K562 (cell line): ENCODE results near the gene NCAPG2. TPM values are rescaled to one million over a fixed set of nuclear protein-coding genes. Genes with fewer than 3 reads are reported as not detected.

Source experiments
- ATAC-seq: fragments of 200-7000 bp; cut with Tn5 transposase; 3 replicates; pipeline ENCODE4 v1.9.1; 2020; ENCODE audit warnings: moderate library complexity
- BruUV-seq: library from RNA; stranded (reverse); fragments of 400-500 nt; replicated peaks from 2 replicates; lab custom pipeline; 2021; lab: Mats Ljungman, UMichigan
- CTCF ChIA-PET: fragments of 300-600 bp; formaldehyde crosslinking; extraction: SDS; loops from one replicate; lab custom pipeline; 2021; ENCODE audit warnings: low intra/inter-chr PET ratio; lab: Yijun Ruan, JAX
- POLR2A ChIA-PET: fragments of 300-600, 350-650 bp; sonication (Branson Sonifier 250); formaldehyde crosslinking; extraction: SDS; loops from one replicate; lab custom pipeline; 2021; ENCODE audit warnings: antibody characterized with exemption, inconsistent platforms; lab: Yijun Ruan, JAX
- DNase-seq, 4 experiments: peaks; one replicate each; pipeline versions ENCODE4 v3.0.0 to v3.0.0-alpha.2; 2011 to 2018; ENCODE audit warnings: low spot score in 3 of 4, mixed read lengths in 3 of 4; ENCODE audit errors: extremely low read depth in 1 of 4
- FAIRE-seq: peaks from 2 replicates; lab custom pipeline; 2011; peaks lifted over from hg19 to GRCh38; lab: Jason Lieb, UNC
- H2AFZ ChIP-seq: 2 replicates; pipeline ENCODE4 v1.6.0; 2011; ENCODE audit warnings: low read depth, low read length, control low read depth, inconsistent platforms
- H3K27ac ChIP-seq: fragments of 200-600 bp; 3 replicates; pipeline ENCODE4 v1.8.0; 2011; ENCODE audit warnings: low read depth, mild to moderate bottlenecking, control low read depth, inconsistent platforms, low read length, moderate library complexity, mixed read lengths; ENCODE audit errors: extremely low read depth
- H3K27me3 ChIP-seq, 2 experiments: fragments of 300-600 bp in 1 of 2; 2 replicates in 1 of 2; 3 replicates in 1 of 2; pipeline versions ENCODE4 v1.6.0 to v1.8.0; 2011; ENCODE audit warnings: inconsistent platforms in 2 of 2, low read length in 2 of 2, mild to moderate bottlenecking in 1 of 2, mixed read lengths in 1 of 2, moderate library complexity in 1 of 2; ENCODE audit not compliant: control insufficient read depth in 2 of 2, insufficient read depth in 2 of 2
- H3K36me3 ChIP-seq: fragments of 300-600 bp; 3 replicates; pipeline ENCODE4 v1.8.0; 2011; ENCODE audit warnings: mild to moderate bottlenecking, low read length, inconsistent platforms; ENCODE audit not compliant: control insufficient read depth, insufficient read depth
- H3K4me1 ChIP-seq, 2 experiments: fragments of 200-600 bp in 1 of 2; replicated peaks in 1 of 2; 2 replicates in 1 of 2; 3 replicates in 1 of 2; pipeline versions ENCODE4 v1.5.1 to v1.8.0; 2011; ENCODE audit warnings: inconsistent platforms in 2 of 2, low read length in 2 of 2, mild to moderate bottlenecking in 1 of 2, mixed read lengths in 1 of 2, moderate library complexity in 1 of 2; ENCODE audit not compliant: control insufficient read depth in 2 of 2, insufficient read depth in 2 of 2
- H3K4me2 ChIP-seq: 2 replicates; pipeline ENCODE4 v1.6.1; 2011; ENCODE audit warnings: low read length, control low read depth, inconsistent platforms, mixed read lengths; ENCODE audit not compliant: insufficient read depth
- H3K4me3 ChIP-seq: fragments of 200-600 bp; sonication (generic), shearing (Covaris generic); 2 replicates; pipeline ENCODE4 v1.5.1; 2016; ENCODE audit warnings: control low read depth, inconsistent platforms
- H3K79me2 ChIP-seq: fragments of 200-600 bp; 3 replicates; pipeline ENCODE4 v1.8.0; 2011; ENCODE audit warnings: low read length, inconsistent platforms; ENCODE audit not compliant: control insufficient read depth, insufficient read depth
- H3K9ac ChIP-seq, 2 experiments: 2 replicates each; pipeline versions ENCODE4 v1.6.0 to v1.6.1; 2011; ENCODE audit warnings: low read depth in 2 of 2, low read length in 2 of 2, control low read depth in 1 of 2, inconsistent platforms in 1 of 2, mild to moderate bottlenecking in 1 of 2, mixed read lengths in 1 of 2; ENCODE audit not compliant: insufficient read depth in 1 of 2
- H3K9me1 ChIP-seq: one replicate; pipeline ENCODE4 v1.6.0; 2011; ENCODE audit warnings: inconsistent platforms, mild to moderate bottlenecking, low read length, moderate library complexity; ENCODE audit not compliant: control insufficient read depth, insufficient read depth
- H3K9me3 ChIP-seq: replicated peaks from 2 replicates; pipeline ENCODE4 v1.5.1; 2011; ENCODE audit warnings: low read depth, low read length, inconsistent platforms; ENCODE audit not compliant: control insufficient read depth, insufficient read depth
- H4K20me1 ChIP-seq: replicated peaks from 2 replicates; pipeline ENCODE4 v1.6.1; 2011; ENCODE audit warnings: low read length, inconsistent platforms, mixed read lengths; ENCODE audit not compliant: control insufficient read depth, insufficient read depth
- CTCF ChIP-seq, 3 experiments: IDR thresholded peaks in 2 of 3; conservative IDR thresholded peaks in 1 of 3; 2 replicates each; pipeline ENCODE4 v1.5.1; 2011 to 2012; ENCODE audit warnings: low read length in 3 of 3, mild to moderate bottlenecking in 3 of 3, control low read depth in 2 of 3, improper control_type of control experiment in 1 of 3, inconsistent platforms in 1 of 3, low read depth in 1 of 3, mixed read lengths in 1 of 3, moderate library complexity in 1 of 3; ENCODE audit not compliant: insufficient read depth in 2 of 3
- CTCFL ChIP-seq: IDR thresholded peaks from 2 replicates; pipeline ENCODE4 v1.6.1; 2011; ENCODE audit warnings: borderline replicate concordance, low read depth, mild to moderate bottlenecking, moderate library complexity, low read length; ENCODE audit not compliant: insufficient read depth, poor library complexity, severe bottlenecking
- ETV5 ChIP-seq: sonication (generic); formaldehyde crosslinking; IDR thresholded peaks from 2 replicates; pipeline ENCODE4 v1.4.0; 2020; ENCODE audit warnings: low read depth, mild to moderate bottlenecking, missing genetic modification reagents
- EZH2 ChIP-seq: IDR thresholded peaks from 2 replicates; pipeline ENCODE4 v1.6.1; 2012; ENCODE audit warnings: low read depth, mild to moderate bottlenecking, inconsistent platforms, low read length, borderline replicate concordance
- FOXP4 ChIP-seq: sonication (generic); formaldehyde crosslinking; IDR thresholded peaks from 2 replicates; pipeline ENCODE4 v1.8.0; 2022; ENCODE audit warnings: mild to moderate bottlenecking, missing genetic modification reagents, borderline replicate concordance
- MTA1 ChIP-seq: fragments of 450-650 bp; IDR thresholded peaks from 2 replicates; pipeline ENCODE4 v1.6.1; 2017; ENCODE audit warnings: borderline replicate concordance
- STAT5A ChIP-seq: IDR thresholded peaks from 2 replicates; pipeline ENCODE4 v1.6.1; 2012; ENCODE audit warnings: low read length, inconsistent platforms, borderline replicate concordance
- WGBS: fragments of 100-300 bp; shearing (Covaris generic); methylation state at CpG from one replicate; pipeline ENCODE4 v1.1.6; 2016; ENCODE audit warnings: low coverage, mixed read lengths; ENCODE audit not compliant: insufficient coverage; ENCODE audit errors: missing lambda C conversion rate; 5-methylcytosine and 5-hydroxymethylcytosine counted together
- in situ Hi-C: fragments of 300-500 bp; cut with MboI; formaldehyde crosslinking; loops from 4 replicates; pipeline ENCODE4 v1.15.0; 2018; ENCODE audit warnings: inconsistent platforms, mixed read lengths
- intact Hi-C: fragments of 100-400 bp; cut with micrococcal nuclease; formaldehyde crosslinking; loops from 2 replicates; pipeline ENCODE4 v1.14.2; 2022
- polyA plus RNA-seq, 8 experiments: library from polyadenylated mRNA; depleted of rRNA in 4 of 8; stranded (reverse) in 5 of 8; unstranded in 3 of 8; fragments of >200 nt; fragmentation: Nextera tagmentation in 2 of 8; fragmentation: Illumina TruSeq in 1 of 8; extraction: Ambion mirVana in 2 of 8; extraction: Trizol in 1 of 8; gene quantifications; 2 replicates each; pipeline versions ENCODE4 v1.2.1 to v1.2.3, GENCODE V29; 2011 to 2014; ENCODE audit warnings: inconsistent platforms in 1 of 8, missing spikeins in 1 of 8
- total RNA-seq, 7 experiments: library from RNA; depleted of rRNA in 6 of 7; stranded (reverse); fragments of >200 nt in 6 of 7; fragmentation: Illumina TruSeq in 2 of 7; extraction: Trizol in 2 of 7; gene quantifications; 2 replicates each; pipeline versions ENCODE4 v1.2.1 to v1.2.3, GENCODE V29; 2011 to 2021; ENCODE audit warnings: low replicate concordance in 1 of 7
- TF ChIP-seq, protein P1 (sequence below): fragments of 450-650 bp; IDR thresholded peaks from 2 replicates; pipeline ENCODE4 v1.6.1; 2016
- TF ChIP-seq, protein P2 (sequence below): sonication (generic); formaldehyde crosslinking; IDR thresholded peaks from 2 replicates; pipeline ENCODE4 v1.8.0; 2022; ENCODE audit warnings: missing genetic modification reagents, mild to moderate bottlenecking, moderate library complexity, borderline replicate concordance

NCAPG2 gene
- total and polyA plus RNA-seq, 9 of the 15 experiments (the other 6 are each of a cell fraction or from before 2014, with no cell fraction given): 21.5 to 127 (median 86.1) TPM

GRCh38 chr7:158740013-158740656, 35.5 kb upstream of the NCAPG2 start:
- Histone ChIP-seq H3K27me3 (no peaks in the 10 kb centered on the region), H2AFZ (no peak overlapping the region), H3K9me3 (no peaks in the 10 kb centered on the region), H3K4me3 (no peak overlapping the region), H3K79me2 (no peaks in the 10 kb centered on the region), H3K4me2 (0 out of 2 replicates have a peak overlapping the region, but pooled peaks have one; percentile 55), H3K9me1 (no peaks in the 10 kb centered on the region), H3K9ac (peak overlapping the region; percentile 15 to 56; a peak in 3 of 4 replicates), H3K27ac (peak overlapping the region; percentile 71), H3K4me1 (peaks cover 22 to 32% of the 10 kb centered on the region in 2 experiments; a peak in 4 of 5 replicates), H4K20me1 (no peaks in the 10 kb centered on the region), H3K36me3 (peaks cover 91% of the 10 kb centered on the region)
- ChIA-PET POLR2A (interaction anchor here (0.7 to 3.5 kb wide), 9 partner anchors 8 to 128 kb away, joined by 3 to 22 read pairs (median 4); partner anchors contain the start of gene NCAPG2), CTCF (no interaction called here)
- intact Hi-C loops (loop anchor here (2.0 to 5.0 kb wide), 2 partner anchors 38 to 89 kb away; partner anchors contain the start of genes ESYT2 and NCAPG2), in situ Hi-C loops (no loop called here)
- BruUV-seq: no TSS peak
- DNase-seq: peak in 2 of 4 experiments; percentile 48 to 58
- ATAC-seq: peak; percentile 47
- FAIRE-seq: peak; percentile 56
- 36% methylated on average over 15 of the region's 15 CpGs for WGBS
- no peak for TF ChIP-seq STAT5A
- TF ChIP-seq CTCF (IDR thresholded peaks at IDR 0.05 in 2 of 3, conservative IDR thresholded peaks at IDR 0.05 in 1 of 3; ENCODE audit: insufficient read depth in 2 of 3, low read depth in 1 of 3, low read length in 3 of 3): peak in 1 of 3 experiments; percentile 8; a peak in 1 of 6 replicates
- TF ChIP-seq ETV5: peak; percentile 69; the same call in 1 of the 2 replicates
- TF ChIP-seq, protein P1, sequence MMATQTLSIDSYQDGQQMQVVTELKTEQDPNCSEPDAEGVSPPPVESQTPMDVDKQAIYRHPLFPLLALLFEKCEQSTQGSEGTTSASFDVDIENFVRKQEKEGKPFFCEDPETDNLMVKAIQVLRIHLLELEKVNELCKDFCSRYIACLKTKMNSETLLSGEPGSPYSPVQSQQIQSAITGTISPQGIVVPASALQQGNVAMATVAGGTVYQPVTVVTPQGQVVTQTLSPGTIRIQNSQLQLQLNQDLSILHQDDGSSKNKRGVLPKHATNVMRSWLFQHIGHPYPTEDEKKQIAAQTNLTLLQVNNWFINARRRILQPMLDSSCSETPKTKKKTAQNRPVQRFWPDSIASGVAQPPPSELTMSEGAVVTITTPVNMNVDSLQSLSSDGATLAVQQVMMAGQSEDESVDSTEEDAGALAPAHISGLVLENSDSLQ: 0 out of 2 replicates have a peak, but pooled peaks have one; percentile 22
- TF ChIP-seq EZH2: no peak
- peak; percentile 67; the same call in 1 of the 2 replicates for TF ChIP-seq FOXP4 (CRISPR knock-in tag)
- TF ChIP-seq, protein P2, sequence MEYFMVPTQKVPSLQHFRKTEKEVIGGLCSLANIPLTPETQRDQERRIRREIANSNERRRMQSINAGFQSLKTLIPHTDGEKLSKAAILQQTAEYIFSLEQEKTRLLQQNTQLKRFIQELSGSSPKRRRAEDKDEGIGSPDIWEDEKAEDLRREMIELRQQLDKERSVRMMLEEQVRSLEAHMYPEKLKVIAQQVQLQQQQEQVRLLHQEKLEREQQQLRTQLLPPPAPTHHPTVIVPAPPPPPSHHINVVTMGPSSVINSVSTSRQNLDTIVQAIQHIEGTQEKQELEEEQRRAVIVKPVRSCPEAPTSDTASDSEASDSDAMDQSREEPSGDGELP (CRISPR knock-in tag): peak; percentile 64
- no peak for TF ChIP-seq MTA1
- no peak for TF ChIP-seq CTCFL
